H9 (cell line): ENCODE results near the gene RABL6. TPM values are rescaled to one million over a fixed set of nuclear protein-coding genes. Genes with fewer than 3 reads are reported as not detected.
"Not testable (repeated sequence)": the region's sequence is repeated elsewhere in the genome, so short reads cannot be mapped to it uniquely, and the experiment has no call there.

Experiments
- DNase-seq: peaks from one replicate; pipeline ENCODE4 v3.0.0-alpha.2; 2017
- H2AFZ ChIP-seq: one replicate; pipeline ENCODE4 v1.6.1; 2013; ENCODE audit warnings: mild to moderate bottlenecking, low read length, control low read depth, moderate library complexity
- H2AK5ac ChIP-seq: 2 replicates; pipeline ENCODE4 v1.6.1; 2013; ENCODE audit warnings: low read length, control low read depth, mixed read lengths; ENCODE audit not compliant: insufficient read length
- H2BK120ac ChIP-seq: one replicate; pipeline ENCODE4 v1.6.1; 2013; ENCODE audit warnings: low read depth, mild to moderate bottlenecking, low read length, control low read depth, inconsistent platforms; ENCODE audit not compliant: poor library complexity, severe bottlenecking
- H2BK12ac ChIP-seq: 2 replicates; pipeline ENCODE4 v1.6.1; 2013; ENCODE audit warnings: low read length, control low read depth, mixed read lengths, low read depth; ENCODE audit not compliant: insufficient read length
- H2BK15ac ChIP-seq: 2 replicates; pipeline ENCODE4 v1.6.1; 2013; ENCODE audit warnings: low read depth, low read length, control low read depth
- H2BK20ac ChIP-seq: one replicate; pipeline ENCODE4 v1.6.1; 2013; ENCODE audit warnings: low read depth, mild to moderate bottlenecking, low read length, control low read depth, inconsistent platforms; ENCODE audit not compliant: poor library complexity, severe bottlenecking
- H2BK5ac ChIP-seq: 2 replicates; pipeline ENCODE4 v1.6.1; 2013; ENCODE audit warnings: low read length, control low read depth, mixed read lengths; ENCODE audit not compliant: insufficient read length
- H3K14ac ChIP-seq: 2 replicates; pipeline ENCODE4 v1.6.1; 2013; ENCODE audit warnings: low read length, control low read depth; ENCODE audit not compliant: insufficient read depth
- H3K18ac ChIP-seq: 2 replicates; pipeline ENCODE4 v1.6.1; 2013; ENCODE audit warnings: low read depth, mild to moderate bottlenecking, mixed read lengths, low read length, control low read depth; ENCODE audit not compliant: insufficient read length
- H3K23ac ChIP-seq: 2 replicates; pipeline ENCODE4 v1.6.1; 2013; ENCODE audit warnings: low read length, control low read depth, mixed read lengths, low read depth; ENCODE audit not compliant: insufficient read length
- H3K23me2 ChIP-seq: 2 replicates; pipeline ENCODE4 v1.6.1; 2013; ENCODE audit warnings: low read depth, mild to moderate bottlenecking, mixed read lengths, low read length, control low read depth; ENCODE audit not compliant: insufficient read length, poor library complexity, severe bottlenecking
- H3K27ac ChIP-seq: 2 replicates; pipeline ENCODE4 v1.5.1; 2013; ENCODE audit warnings: low read length, control low read depth, mixed read lengths, low read depth; ENCODE audit not compliant: insufficient read length
- H3K27me3 ChIP-seq: 2 replicates; pipeline ENCODE4 v1.6.1; 2013; ENCODE audit warnings: low read length, control low read depth, inconsistent platforms; ENCODE audit not compliant: insufficient read depth
- H3K4ac ChIP-seq: 2 replicates; pipeline ENCODE4 v1.6.1; 2013; ENCODE audit warnings: low read depth, mild to moderate bottlenecking, control low read depth, inconsistent platforms, low read length, moderate library complexity
- H3K4me1 ChIP-seq: 2 replicates; pipeline ENCODE4 v1.6.1; 2013; ENCODE audit warnings: low read length, control low read depth, inconsistent platforms; ENCODE audit not compliant: insufficient read depth
- H3K4me2 ChIP-seq: 2 replicates; pipeline ENCODE4 v1.6.1; 2013; ENCODE audit warnings: low read length, control low read depth, mixed read lengths; ENCODE audit not compliant: insufficient read length, insufficient read depth
- H3K56ac ChIP-seq: 2 replicates; pipeline ENCODE4 v1.6.1; 2013; ENCODE audit warnings: low read depth, mild to moderate bottlenecking, mixed read lengths, low read length, control low read depth; ENCODE audit not compliant: insufficient read length
- H3K79me1 ChIP-seq: 2 replicates; pipeline ENCODE4 v1.6.1; 2013; ENCODE audit warnings: low read depth, mild to moderate bottlenecking, moderate library complexity, low read length, control low read depth, inconsistent platforms; ENCODE audit not compliant: insufficient read depth, poor library complexity, severe bottlenecking
- H3K79me2 ChIP-seq: 2 replicates; pipeline ENCODE4 v1.6.1; 2013; ENCODE audit warnings: low read length, control low read depth, inconsistent platforms; ENCODE audit not compliant: insufficient read depth
- H3K9ac ChIP-seq: 2 replicates; pipeline ENCODE4 v1.6.1; 2013; ENCODE audit warnings: low read length, control low read depth, mixed read lengths; ENCODE audit not compliant: insufficient read length; ENCODE audit errors: extremely low read depth
- H3K9me3 ChIP-seq: one replicate; pipeline ENCODE4 v1.6.1; 2013; ENCODE audit warnings: low read depth, low read length, inconsistent platforms; ENCODE audit not compliant: control insufficient read depth
- H3T11ph ChIP-seq: one replicate; pipeline ENCODE4 v1.6.1; 2013; ENCODE audit warnings: mild to moderate bottlenecking, low read length, control low read depth, inconsistent platforms
- H4K20me1 ChIP-seq: one replicate; pipeline ENCODE4 v1.6.1; 2013; ENCODE audit not compliant: control insufficient read depth, insufficient read length, insufficient read depth
- H4K5ac ChIP-seq: 2 replicates; pipeline ENCODE4 v1.6.1; 2013; ENCODE audit warnings: low read depth, mild to moderate bottlenecking, mixed read lengths, low read length, control low read depth; ENCODE audit not compliant: insufficient read length
- H4K8ac ChIP-seq: replicated peaks from 2 replicates; pipeline ENCODE4 v1.6.1; 2013; ENCODE audit warnings: low read length, control low read depth, mixed read lengths, low read depth; ENCODE audit not compliant: insufficient read length
- H4K91ac ChIP-seq: 2 replicates; pipeline ENCODE4 v1.6.1; 2013; ENCODE audit warnings: low read depth, mild to moderate bottlenecking, moderate library complexity, mixed read lengths, low read length, control low read depth; ENCODE audit not compliant: insufficient read length
- H3K27ac Mint-ChIP-seq, 3 experiments: 2 replicates in 2 of 3; 3 replicates in 1 of 3; pipeline ENCODE4 v1.8.0; 2020 to 2021; ENCODE audit warnings: mixed read lengths in 3 of 3, mild to moderate bottlenecking in 1 of 3, moderate library complexity in 1 of 3
- H3K27me3 Mint-ChIP-seq: 2 replicates; pipeline ENCODE4 v1.8.0; 2021; ENCODE audit warnings: low read depth, mild to moderate bottlenecking, moderate library complexity, mixed read lengths
- H3K36me3 Mint-ChIP-seq, 3 experiments: 2 replicates in 2 of 3; 3 replicates in 1 of 3; pipeline ENCODE4 v1.8.0; 2020 to 2021; ENCODE audit warnings: low read depth in 3 of 3, mixed read lengths in 3 of 3; ENCODE audit not compliant: insufficient read depth in 1 of 3
- H3K4me1 Mint-ChIP-seq, 2 experiments: 2 replicates each; pipeline ENCODE4 v1.8.0; 2020; ENCODE audit warnings: mixed read lengths in 2 of 2
- H3K4me3 Mint-ChIP-seq, 2 experiments: 2 replicates in 1 of 2; 3 replicates in 1 of 2; pipeline ENCODE4 v1.8.0; 2020 to 2021; ENCODE audit warnings: mild to moderate bottlenecking in 2 of 2, mixed read lengths in 2 of 2, moderate library complexity in 1 of 2
- H3K9me3 Mint-ChIP-seq, 2 experiments: 2 replicates in 1 of 2; 3 replicates in 1 of 2; pipeline ENCODE4 v1.8.0; 2020; ENCODE audit warnings: mild to moderate bottlenecking in 2 of 2, mixed read lengths in 2 of 2, moderate library complexity in 1 of 2
- CTCF ChIP-seq: fragments of 200-600 bp; sonication (generic); conservative IDR thresholded peaks from 3 replicates; pipeline ENCODE4 v1.8.0; 2021; ENCODE audit warnings: antibody characterized with exemption, mild to moderate bottlenecking
- WGBS: extraction: QIAGEN DNeasy Blood & Tissue Kit; methylation state at CpG from one replicate; pipeline ENCODE4 v1.1.7; 2013; ENCODE audit warnings: missing lambda C conversion rate, low lambda C conversion rate, mixed read lengths; ENCODE audit not compliant: insufficient read length; ENCODE audit errors: extremely low coverage; 5-methylcytosine and 5-hydroxymethylcytosine counted together
- total RNA-seq: library from RNA; stranded (reverse); gene quantifications from 2 replicates; pipeline ENCODE4 v1.2.1, GENCODE V29; 2021

RABL6 gene
- total RNA-seq, 1 experiment from 2014 or later = 108 TPM

DNA sequence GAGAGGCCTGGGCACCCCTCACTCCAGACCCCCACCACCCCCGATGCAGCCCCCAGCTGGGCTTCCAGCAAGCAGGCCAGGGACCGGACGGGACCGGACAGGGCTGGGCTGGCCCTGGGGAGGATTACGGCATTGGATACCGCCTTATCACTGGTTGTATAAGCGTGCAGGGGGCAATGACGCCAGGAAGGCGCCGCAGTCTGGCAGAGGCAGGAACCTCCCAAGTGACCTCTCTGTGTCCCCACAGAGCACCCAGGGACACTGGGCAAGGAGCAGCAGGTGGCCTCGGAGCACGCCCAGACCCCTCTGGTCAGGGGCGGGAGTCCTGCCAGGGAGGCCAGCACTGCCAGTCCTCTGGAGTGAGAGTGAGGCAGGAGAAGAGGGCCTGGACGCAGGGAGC, 42.7 kb upstream of the RABL6 start:
- H3T11ph ChIP-seq = no peak overlapping the region
- H3K4me3 Mint-ChIP-seq = no peak overlapping the region
- no peaks in the 10 kb centered on the region for H3K23me2 ChIP-seq
- H3K27ac Mint-ChIP-seq = no peak overlapping the region
- peaks cover 22% of the 10 kb centered on the region for H3K27me3 Mint-ChIP-seq
- H2BK12ac ChIP-seq = no peak overlapping the region
- H3K79me1 ChIP-seq = no peaks in the 10 kb centered on the region
- no peak overlapping the region for H4K5ac ChIP-seq
- H4K20me1 ChIP-seq = no peaks in the 10 kb centered on the region
- H3K9me3 ChIP-seq = no peaks in the 10 kb centered on the region
- H3K14ac ChIP-seq = no peak overlapping the region; the same call in 1 of the 2 replicates
- H3K56ac ChIP-seq = no peak overlapping the region
- peaks cover 0 to 5% of the 10 kb centered on the region in 2 experiments; a peak in 1 of 5 replicates for H3K9me3 Mint-ChIP-seq
- H2BK5ac ChIP-seq = no peak overlapping the region
- no peak overlapping the region for H3K18ac ChIP-seq
- H3K23ac ChIP-seq = no peak overlapping the region
- H3K9ac ChIP-seq = no peak overlapping the region
- no peaks in the 10 kb centered on the region for H3K79me2 ChIP-seq
- no peak overlapping the region for H4K91ac ChIP-seq
- no peak overlapping the region for H3K4ac ChIP-seq
- H2BK120ac ChIP-seq = no peak overlapping the region
- peak; percentile 27 for DNase-seq
- no CpG with 5 or more reads among the region's 14 CpGs for WGBS
- no peaks in the 10 kb centered on the region; a peak in 1 of 7 replicates for H3K36me3 Mint-ChIP-seq
- no peak overlapping the region for H2AFZ ChIP-seq
- peaks cover 16 to 26% of the 10 kb centered on the region in 2 experiments for H3K4me1 Mint-ChIP-seq
- H3K27me3 ChIP-seq = no peaks in the 10 kb centered on the region
- H3K4me2 ChIP-seq = no peak overlapping the region
- H2BK15ac ChIP-seq = no peak overlapping the region
- H3K4me1 ChIP-seq = no peaks in the 10 kb centered on the region
- no peak overlapping the region for H3K27ac ChIP-seq
- H2BK20ac ChIP-seq = no peak overlapping the region
- TF ChIP-seq CTCF = no peak
- H4K8ac ChIP-seq = no peak overlapping the region
- H2AK5ac ChIP-seq = no peak overlapping the region

DNA sequence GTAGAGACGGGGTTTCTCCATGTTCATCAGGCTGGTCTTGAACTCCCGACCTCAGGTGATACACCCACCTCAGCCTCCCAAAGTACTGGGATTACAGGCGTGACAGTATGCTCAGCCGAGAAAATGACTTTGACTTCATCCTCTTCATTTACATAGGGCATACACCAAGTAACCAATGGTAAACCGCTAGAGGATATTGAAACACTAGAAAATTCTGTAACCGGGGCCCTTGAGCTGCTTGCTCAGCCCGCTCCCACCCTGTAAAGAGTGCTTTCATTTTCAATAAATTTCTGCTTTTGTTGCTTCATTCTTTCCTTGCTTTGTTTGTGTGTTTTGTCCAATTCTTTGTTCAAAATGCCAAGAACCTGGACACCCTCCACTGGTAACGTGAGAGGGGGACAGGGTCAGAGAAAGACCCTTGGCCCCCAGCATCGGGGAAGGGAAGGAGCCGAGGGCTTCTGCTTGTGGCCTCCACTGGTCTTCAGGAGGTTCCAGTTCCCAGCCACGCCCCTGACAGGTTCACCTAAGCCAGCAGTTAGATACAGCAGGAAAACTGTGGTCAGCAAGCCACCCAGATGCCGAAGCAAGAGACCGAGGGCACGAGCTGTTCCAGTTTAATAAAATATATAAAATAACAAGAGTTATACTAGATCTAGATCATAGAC, 41.9 kb upstream of the RABL6 start:
- not testable (repeated sequence) for H3K56ac ChIP-seq, H3K14ac ChIP-seq, H3K23me2 ChIP-seq, H2BK15ac ChIP-seq, H3K4ac ChIP-seq, H2BK5ac ChIP-seq, H3K4me1 ChIP-seq, H4K91ac ChIP-seq, H3K27ac ChIP-seq, H3K79me1 ChIP-seq, H3K9ac ChIP-seq, H2BK120ac ChIP-seq, H3T11ph ChIP-seq, H2BK20ac ChIP-seq, H3K18ac ChIP-seq, H3K9me3 ChIP-seq, H3K36me3 Mint-ChIP-seq, H3K27me3 ChIP-seq, H3K4me3 Mint-ChIP-seq, H3K9me3 Mint-ChIP-seq, H4K8ac ChIP-seq, H4K5ac ChIP-seq, H3K4me2 ChIP-seq, DNase-seq, H2BK12ac ChIP-seq, H3K79me2 ChIP-seq, H2AFZ ChIP-seq, H3K23ac ChIP-seq, H4K20me1 ChIP-seq, H2AK5ac ChIP-seq
- WGBS = no CpG with 5 or more reads among the region's 14 CpGs
- H3K27ac Mint-ChIP-seq = peak overlapping the region in 1 of 3 experiments; percentile 52; a peak in 1 of 7 replicates
- peaks cover 14 to 22% of the 10 kb centered on the region in 2 experiments for H3K4me1 Mint-ChIP-seq
- peaks cover 22% of the 10 kb centered on the region for H3K27me3 Mint-ChIP-seq
